SH-SY5Y (cell line): ENCODE measurements around the gene RNF20.

ENCODE experiments used
- GATA2 ChIP-seq: IDR thresholded peaks from 2 replicates; pipeline ENCODE4 v1.6.1; 2011; ENCODE audit warnings: mild to moderate bottlenecking, low read depth, low read length
- GATA3 ChIP-seq: IDR thresholded peaks from 2 replicates; pipeline ENCODE4 v1.6.1; 2011; ENCODE audit warnings: low read depth, mild to moderate bottlenecking, low read length, moderate library complexity

- TF ChIP-seq GATA2: no peak
- TF ChIP-seq GATA3: no peak
Observed at GRCh38 chr9:101604296-101604695, 70.6 kb downstream of the RNF20 start.
